Measurements from ENCODE around the gene NTRK1. TPM values are rescaled to one million over a fixed set of nuclear protein-coding genes. Genes with fewer than 3 reads are reported as not detected.
A peak's percentile ranks its signal among the peaks of the same experiment; 100 is the strongest.

The NTRK1 gene
- total and polyA plus RNA-seq, 2 of the 4 experiments (the other 2 are of a cell fraction) = not detected

DNA sequence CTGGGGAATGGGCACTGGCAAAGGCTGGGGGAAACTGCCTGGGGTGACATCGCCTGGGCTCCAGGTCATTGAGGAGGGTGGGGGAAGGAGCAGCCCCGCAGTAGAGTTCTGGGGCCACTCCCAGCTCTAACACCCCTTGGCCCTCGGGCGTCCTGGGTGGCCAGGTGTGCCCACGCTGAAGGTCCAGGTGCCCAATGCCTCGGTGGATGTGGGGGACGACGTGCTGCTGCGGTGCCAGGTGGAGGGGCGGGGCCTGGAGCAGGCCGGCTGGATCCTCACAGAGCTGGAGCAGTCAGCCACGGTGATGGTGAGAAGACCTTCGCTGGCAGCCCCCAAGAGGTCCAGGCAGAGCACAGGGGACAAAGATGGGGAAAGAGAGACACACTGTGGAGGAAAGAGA lies 7.7 kb downstream of the NTRK1 start:
- peaks cover 8% of the 10 kb centered on the region; the same call in 1 of the 2 replicates for H4K20me1 ChIP-seq (ENCODE audit: insufficient read depth, low read length)
- no peak overlapping the region for H2BK120ac ChIP-seq (ENCODE audit: low read depth, low read length)
- in situ Hi-C loops (cut with MboI; ENCODE audit: low sequenced_read_pairs) = no loop called here
- H3K79me1 ChIP-seq (ENCODE audit: low read depth in 1 of 2, low read length in 2 of 2) = no peaks in the 10 kb centered on the region
- intact Hi-C loops (cut with micrococcal nuclease) = no loop called here
- no peak for ATAC-seq (ENCODE audit: low read depth)
- H3K27ac ChIP-seq (ENCODE audit: insufficient read depth, low read length) = no peak overlapping the region
- no peak overlapping the region for H2BK20ac ChIP-seq (ENCODE audit: low read depth, low read length)
- H3K4me1 ChIP-seq (ENCODE audit: control insufficient read depth, insufficient read depth, low read length) = peaks cover 6% of the 10 kb centered on the region
- H3K23ac ChIP-seq (ENCODE audit: low read depth, low read length) = no peak overlapping the region
- H3K9me1 ChIP-seq (ENCODE audit: insufficient read depth, low read length) = peaks cover 3% of the 10 kb centered on the region; the same call in 1 of the 2 replicates
- POLR2A ChIA-PET (ENCODE audit: unreplicated experiment) = no interaction called here
- peak overlapping the region; percentile 21; the same call in 1 of the 2 replicates for H2AK5ac ChIP-seq (ENCODE audit: low read depth, low read length)
- no peak overlapping the region for H4K91ac ChIP-seq (ENCODE audit: insufficient read depth, low read depth, low read length)
- no peak overlapping the region; the same call in 1 of the 2 replicates for H3K56ac ChIP-seq (ENCODE audit: extremely low read depth, insufficient read depth, low read length)
- H3K9ac ChIP-seq (ENCODE audit: low read depth, low read length) = no peak overlapping the region
- H3K9me3 ChIP-seq (ENCODE audit: control insufficient read depth, insufficient read depth, low read length) = no peaks in the 10 kb centered on the region
- H4K5ac ChIP-seq (ENCODE audit: low read depth, low read length) = no peak overlapping the region
- BruUV-seq (replicated peaks) = no TSS peak
- H3K27me3 ChIP-seq (ENCODE audit: control insufficient read depth, insufficient read depth, low read length) = peaks cover 36% of the 10 kb centered on the region
- no peak overlapping the region for H3K18ac ChIP-seq (ENCODE audit: low read depth, low read length)
- H3K14ac ChIP-seq (replicated peaks; ENCODE audit: low read depth, low read length) = no peak overlapping the region
- DNase-seq = no peak
- no peak overlapping the region for H2AK9ac ChIP-seq (replicated peaks; ENCODE audit: low read depth, low read length, poor library complexity)
- no peaks in the 10 kb centered on the region for H3K36me3 ChIP-seq (ENCODE audit: control insufficient read depth, insufficient read depth, low read length)
- CTCF ChIA-PET = no interaction called here
- no peak overlapping the region for H3K4ac ChIP-seq (ENCODE audit: low read depth, low read length)
- TF ChIP-seq, protein P1, sequence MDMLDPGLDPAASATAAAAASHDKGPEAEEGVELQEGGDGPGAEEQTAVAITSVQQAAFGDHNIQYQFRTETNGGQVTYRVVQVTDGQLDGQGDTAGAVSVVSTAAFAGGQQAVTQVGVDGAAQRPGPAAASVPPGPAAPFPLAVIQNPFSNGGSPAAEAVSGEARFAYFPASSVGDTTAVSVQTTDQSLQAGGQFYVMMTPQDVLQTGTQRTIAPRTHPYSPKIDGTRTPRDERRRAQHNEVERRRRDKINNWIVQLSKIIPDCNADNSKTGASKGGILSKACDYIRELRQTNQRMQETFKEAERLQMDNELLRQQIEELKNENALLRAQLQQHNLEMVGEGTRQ (IDR thresholded peaks at IDR 0.05; ENCODE audit: low read depth, low read length) = no peak
- TF ChIP-seq, protein P2, sequence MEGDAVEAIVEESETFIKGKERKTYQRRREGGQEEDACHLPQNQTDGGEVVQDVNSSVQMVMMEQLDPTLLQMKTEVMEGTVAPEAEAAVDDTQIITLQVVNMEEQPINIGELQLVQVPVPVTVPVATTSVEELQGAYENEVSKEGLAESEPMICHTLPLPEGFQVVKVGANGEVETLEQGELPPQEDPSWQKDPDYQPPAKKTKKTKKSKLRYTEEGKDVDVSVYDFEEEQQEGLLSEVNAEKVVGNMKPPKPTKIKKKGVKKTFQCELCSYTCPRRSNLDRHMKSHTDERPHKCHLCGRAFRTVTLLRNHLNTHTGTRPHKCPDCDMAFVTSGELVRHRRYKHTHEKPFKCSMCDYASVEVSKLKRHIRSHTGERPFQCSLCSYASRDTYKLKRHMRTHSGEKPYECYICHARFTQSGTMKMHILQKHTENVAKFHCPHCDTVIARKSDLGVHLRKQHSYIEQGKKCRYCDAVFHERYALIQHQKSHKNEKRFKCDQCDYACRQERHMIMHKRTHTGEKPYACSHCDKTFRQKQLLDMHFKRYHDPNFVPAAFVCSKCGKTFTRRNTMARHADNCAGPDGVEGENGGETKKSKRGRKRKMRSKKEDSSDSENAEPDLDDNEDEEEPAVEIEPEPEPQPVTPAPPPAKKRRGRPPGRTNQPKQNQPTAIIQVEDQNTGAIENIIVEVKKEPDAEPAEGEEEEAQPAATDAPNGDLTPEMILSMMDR (conservative IDR thresholded peaks at IDR 0.05; ENCODE audit: low read depth, low read length) = no peak
- no peak for TF ChIP-seq FOS (IDR thresholded peaks at IDR 0.05; ENCODE audit: low read depth, low read length)
- TF ChIP-seq, protein P3, sequence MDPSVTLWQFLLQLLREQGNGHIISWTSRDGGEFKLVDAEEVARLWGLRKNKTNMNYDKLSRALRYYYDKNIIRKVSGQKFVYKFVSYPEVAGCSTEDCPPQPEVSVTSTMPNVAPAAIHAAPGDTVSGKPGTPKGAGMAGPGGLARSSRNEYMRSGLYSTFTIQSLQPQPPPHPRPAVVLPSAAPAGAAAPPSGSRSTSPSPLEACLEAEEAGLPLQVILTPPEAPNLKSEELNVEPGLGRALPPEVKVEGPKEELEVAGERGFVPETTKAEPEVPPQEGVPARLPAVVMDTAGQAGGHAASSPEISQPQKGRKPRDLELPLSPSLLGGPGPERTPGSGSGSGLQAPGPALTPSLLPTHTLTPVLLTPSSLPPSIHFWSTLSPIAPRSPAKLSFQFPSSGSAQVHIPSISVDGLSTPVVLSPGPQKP (IDR thresholded peaks at IDR 0.05; ENCODE audit: borderline replicate concordance, low read depth, low read length) = no peak
- TF ChIP-seq RFX5 (IDR thresholded peaks at IDR 0.05; ENCODE audit: low read depth, low read length) = no peak
- no peak for TF ChIP-seq MAZ (IDR thresholded peaks at IDR 0.05; ENCODE audit: borderline replicate concordance, low read depth, low read length)
- no peak for TF ChIP-seq POLR2A (IDR thresholded peaks at IDR 0.05; ENCODE audit: low read depth, low read length)
- no peak for TF ChIP-seq RCOR1 (IDR thresholded peaks at IDR 0.05; ENCODE audit: insufficient replicate concordance, low read length)
- no peak for TF ChIP-seq RAD21 (IDR thresholded peaks at IDR 0.05; ENCODE audit: low read length)
- no peak for TF ChIP-seq NFE2L2 (IDR thresholded peaks at IDR 0.05; ENCODE audit: low read depth, low read length)
- no peak for TF ChIP-seq MXI1 (IDR thresholded peaks at IDR 0.05; ENCODE audit: borderline replicate concordance, low read depth, low read length)
- TF ChIP-seq MAFK (IDR thresholded peaks at IDR 0.05; ENCODE audit: low read depth, low read length) = no peak
- no peak for TF ChIP-seq BHLHE40 (IDR thresholded peaks at IDR 0.05; ENCODE audit: low read depth, low read length)
- TF ChIP-seq CEBPB (IDR thresholded peaks at IDR 0.05; ENCODE audit: low read depth, low read length) = no peak
- TF ChIP-seq SMC3 (IDR thresholded peaks at IDR 0.05; ENCODE audit: low read depth, low read length) = no peak
- no peak for TF ChIP-seq CHD1 (IDR thresholded peaks at IDR 0.05; ENCODE audit: low read depth, low read length)
- no peak overlapping the region for H2BK5ac ChIP-seq (ENCODE audit: low read depth, low read length, poor library complexity, severe bottlenecking)
- no peak overlapping the region for H4K8ac ChIP-seq (ENCODE audit: low read depth in 2 of 2, low read length in 2 of 2)
- no peak overlapping the region for H2BK15ac ChIP-seq (ENCODE audit: low read depth, low read length)
- dilution Hi-C loops (cut with HindIII; ENCODE audit: low sequenced_read_pairs, unreplicated experiment) = no loop called here
- no peak overlapping the region for H3K4me2 ChIP-seq (ENCODE audit: low read depth, low read length)
- H2AFZ ChIP-seq (replicated peaks; ENCODE audit: low read length, poor library complexity) = no peak overlapping the region
- H3K4me3 ChIP-seq (ENCODE audit: insufficient read depth, low read depth, low read length) = no peak overlapping the region
- 80% methylated on average over 7 of the region's 13 CpGs; no CpG with 5 or more reads in 1 of the 2 experiments for WGBS, 2 experiments (ENCODE audit: extremely low coverage in 2 of 2, insufficient read length in 1 of 2)
